Coronary artery (tissue), 2 donors: ENCODE results near the gene PRM3.
A peak's percentile ranks its signal among the peaks of the same experiment; 100 is the strongest.

Experiments used
- DNase-seq: peaks from one replicate; pipeline ENCODE4 v3.0.0-alpha.2; 2017; ENCODE audit warnings: low spot score
- H3K27ac ChIP-seq, 2 donors: fragments of 200-600 bp; sonication (generic); one replicate each; pipeline ENCODE4 v1.5.1; 2016 to 2019
- H3K4me3 ChIP-seq: fragments of 200-600 bp; sonication (generic); 2 replicates; pipeline ENCODE4 v1.5.1; 2016; ENCODE audit warnings: mild to moderate bottlenecking, moderate library complexity
- TF ChIP-seq, protein P1 (sequence below): fragments of 200-600 bp; sonication (generic); IDR thresholded peaks from one replicate; pipeline ENCODE4 v1.5.1; 2019; ENCODE audit warnings: antibody characterized with exemption

Gene PRM3

DNA sequence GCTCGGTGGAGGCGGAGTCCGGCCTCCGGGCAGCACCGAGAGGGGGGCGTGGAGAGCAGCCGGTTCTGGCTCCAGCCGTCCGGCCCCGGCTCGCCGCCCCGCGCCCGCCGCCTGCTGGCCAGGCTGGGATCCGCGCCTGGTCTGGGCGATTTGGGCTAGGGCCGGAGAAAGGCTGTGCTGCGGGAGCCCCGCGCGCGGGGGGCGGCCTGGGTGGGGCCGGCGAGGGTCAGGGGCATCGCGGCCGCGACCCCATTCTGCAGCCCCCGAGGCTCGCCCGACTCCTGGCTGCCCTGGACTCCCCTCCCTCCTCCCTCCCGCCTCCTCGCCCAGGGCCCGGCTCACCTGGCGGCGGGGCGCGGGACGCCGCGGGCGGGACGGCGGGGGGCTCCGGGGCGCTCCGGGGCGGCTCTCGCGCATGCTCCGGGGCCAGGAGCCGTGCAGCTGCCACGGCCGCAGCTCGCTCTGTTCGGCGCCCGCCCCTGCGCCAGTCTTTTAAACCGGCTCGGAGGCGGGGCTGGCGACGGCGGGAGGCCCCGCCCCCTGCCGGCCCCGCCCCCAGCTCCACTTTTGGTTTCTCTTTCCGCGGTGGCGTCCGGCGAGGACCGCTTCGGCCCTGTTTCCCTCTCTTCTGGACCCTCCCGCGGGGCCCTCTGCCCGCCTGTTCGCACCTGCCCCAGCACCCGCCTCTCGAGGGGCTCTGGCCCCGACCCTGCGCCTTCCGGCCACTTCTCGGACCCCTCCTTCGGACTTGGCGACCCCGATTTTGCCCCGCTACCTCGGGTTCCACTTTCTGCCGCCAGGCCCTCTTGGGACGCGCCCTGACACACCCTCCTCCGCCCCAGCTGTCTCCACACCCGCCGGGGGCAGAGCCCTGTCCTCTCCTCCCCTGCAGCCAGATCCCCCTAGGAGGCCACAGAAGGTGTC is 17.4 kb downstream of the PRM3 start, which contains the start of gene SOCS1:
Gene SOCS1, minus strand, starts transcription at position 468 of the 924 bp plus-strand sequence. CDS start 726 bp downstream, outside the sequence.
- Histone ChIP-seq H3K4me3 (peak within 1 kb of the TSS; percentile 81), H3K27ac (peak within 1 kb of the TSS; percentile 97 to 98)
- TF ChIP-seq, protein P1, sequence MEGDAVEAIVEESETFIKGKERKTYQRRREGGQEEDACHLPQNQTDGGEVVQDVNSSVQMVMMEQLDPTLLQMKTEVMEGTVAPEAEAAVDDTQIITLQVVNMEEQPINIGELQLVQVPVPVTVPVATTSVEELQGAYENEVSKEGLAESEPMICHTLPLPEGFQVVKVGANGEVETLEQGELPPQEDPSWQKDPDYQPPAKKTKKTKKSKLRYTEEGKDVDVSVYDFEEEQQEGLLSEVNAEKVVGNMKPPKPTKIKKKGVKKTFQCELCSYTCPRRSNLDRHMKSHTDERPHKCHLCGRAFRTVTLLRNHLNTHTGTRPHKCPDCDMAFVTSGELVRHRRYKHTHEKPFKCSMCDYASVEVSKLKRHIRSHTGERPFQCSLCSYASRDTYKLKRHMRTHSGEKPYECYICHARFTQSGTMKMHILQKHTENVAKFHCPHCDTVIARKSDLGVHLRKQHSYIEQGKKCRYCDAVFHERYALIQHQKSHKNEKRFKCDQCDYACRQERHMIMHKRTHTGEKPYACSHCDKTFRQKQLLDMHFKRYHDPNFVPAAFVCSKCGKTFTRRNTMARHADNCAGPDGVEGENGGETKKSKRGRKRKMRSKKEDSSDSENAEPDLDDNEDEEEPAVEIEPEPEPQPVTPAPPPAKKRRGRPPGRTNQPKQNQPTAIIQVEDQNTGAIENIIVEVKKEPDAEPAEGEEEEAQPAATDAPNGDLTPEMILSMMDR = peak; percentile 99
- DNase-seq = peak; percentile 89

- no peak for DNase-seq
- Histone ChIP-seq H3K27ac (peak overlapping the region; percentile 97 to 98), H3K4me3 (peak overlapping the region; percentile 81)
- TF ChIP-seq, protein P1 = no peak
These were observed 18.3 kb downstream of the PRM3 start for GRCh38 chr16:11254913-11255736.

DNA sequence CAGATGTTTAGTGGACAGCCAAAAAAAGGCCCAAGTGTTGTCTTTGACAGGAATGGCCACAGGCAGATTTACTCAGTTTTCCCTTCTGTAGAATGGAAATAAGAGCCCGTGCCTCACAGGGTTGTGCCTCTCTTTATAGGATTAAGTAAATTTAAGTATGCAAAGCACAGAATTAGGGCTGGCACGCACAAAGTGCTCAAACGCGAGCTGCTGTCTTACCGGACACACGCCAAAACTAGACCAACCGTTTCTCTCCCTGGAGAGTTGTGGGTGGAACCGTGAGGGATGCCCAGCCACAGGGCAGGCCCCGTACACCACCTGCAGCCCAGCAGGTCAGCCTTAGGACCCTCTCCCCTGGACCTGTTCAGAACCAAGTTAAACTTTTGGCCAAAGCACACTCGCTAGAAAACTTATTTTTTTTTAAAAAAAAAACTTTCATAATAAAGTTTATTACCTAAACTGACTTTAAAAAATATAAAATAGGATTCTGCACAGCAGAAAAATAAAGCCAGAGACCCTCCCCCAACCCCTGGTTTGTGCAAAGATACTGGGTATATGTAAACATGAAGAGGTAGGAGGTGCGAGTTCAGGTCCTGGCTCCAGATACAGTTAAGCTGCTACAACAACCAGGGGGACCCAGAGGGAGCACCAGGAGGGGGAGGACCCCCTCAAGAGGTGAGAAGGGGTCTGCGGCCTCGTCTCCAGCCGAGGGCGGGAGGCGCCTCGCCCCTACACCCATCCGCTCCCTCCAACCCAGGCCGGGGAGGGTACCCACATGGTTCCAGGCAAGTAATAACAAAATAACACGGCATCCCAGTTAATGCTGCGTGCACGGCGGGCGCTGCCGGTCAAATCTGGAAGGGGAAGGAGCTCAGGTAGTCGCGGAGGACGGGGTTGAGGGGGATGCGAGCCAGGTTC is 19.2 kb downstream of the PRM3 start:
- DNase-seq = no peak
- TF ChIP-seq, protein P1 = no peak

DNA sequence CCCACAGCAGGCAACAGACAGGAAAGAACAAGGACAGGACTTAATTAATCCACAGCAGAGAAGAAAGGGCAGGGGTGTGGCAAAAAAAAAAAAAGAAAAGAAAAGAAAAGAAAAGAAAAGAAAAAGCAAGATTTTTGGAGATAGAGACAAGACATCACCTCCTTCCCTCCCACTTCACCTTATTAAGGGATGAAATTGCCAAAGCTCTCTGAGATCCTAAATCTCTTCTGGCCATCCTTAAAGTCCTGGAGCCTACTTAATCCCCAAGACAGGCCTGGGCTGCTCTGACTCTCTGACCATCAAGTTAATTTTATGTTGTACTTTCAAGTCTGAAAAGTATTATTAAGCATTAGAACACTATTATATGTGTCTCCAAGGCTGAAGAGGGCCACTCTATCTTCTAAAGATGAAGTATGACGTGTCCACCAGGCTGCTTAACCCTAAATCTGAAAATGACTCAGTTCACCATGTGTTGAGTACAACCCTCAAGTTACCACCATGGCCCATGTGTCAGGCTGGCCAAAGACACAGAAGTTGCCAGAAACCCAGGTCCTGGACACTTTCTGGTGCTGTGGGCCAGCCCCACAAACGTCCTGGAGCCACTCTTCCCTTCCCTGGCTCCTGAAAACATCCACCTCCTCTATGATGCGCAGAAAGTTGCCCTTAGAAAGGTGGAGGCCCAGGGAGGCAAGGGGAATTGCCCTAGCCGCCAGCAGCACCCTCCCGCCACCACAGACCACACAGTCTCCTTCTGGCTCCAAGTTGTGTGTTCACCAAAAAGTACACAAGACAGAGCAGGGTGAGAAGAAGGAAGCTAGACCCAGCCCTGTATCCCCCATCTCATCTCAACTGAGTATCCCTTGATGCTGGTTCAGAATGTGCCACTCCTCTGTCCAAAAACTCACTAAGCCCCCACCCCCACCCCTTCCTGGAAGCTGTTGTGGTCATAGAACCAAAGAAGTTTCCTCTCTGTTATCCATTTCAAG is 20.1 kb downstream of the PRM3 start:
- DNase-seq = no peak
- TF ChIP-seq, protein P1 = no peak
- Histone ChIP-seq H3K27ac (peak overlapping the region in 1 of 2 donors; percentile 44), H3K4me3 (peak overlapping the region; percentile 41)

More for the DNA sequence above, 19.2 kb downstream of the PRM3 start:
- H3K27ac ChIP-seq = peak overlapping the region in 1 of 2 donors; percentile 98
- H3K4me3 ChIP-seq = peak overlapping the region; percentile 81

- Histone ChIP-seq H3K27ac (no peak overlapping the region), H3K4me3 (no peak overlapping the region)
- DNase-seq = no peak
- TF ChIP-seq, protein P1 = no peak
These were observed 20.9 kb downstream of the PRM3 start for GRCh38 chr16:11252482-11252931.
